ENCODE data around the gene GTF2F2. TPM values are rescaled to one million over a fixed set of nuclear protein-coding genes. Genes with fewer than 3 reads are reported as not detected.

GTF2F2 gene
- total and polyA plus RNA-seq, 2 donors (not counting 1 experiment from before 2014, with no cell fraction given) = 5.9 to 19.6 TPM

DNA sequence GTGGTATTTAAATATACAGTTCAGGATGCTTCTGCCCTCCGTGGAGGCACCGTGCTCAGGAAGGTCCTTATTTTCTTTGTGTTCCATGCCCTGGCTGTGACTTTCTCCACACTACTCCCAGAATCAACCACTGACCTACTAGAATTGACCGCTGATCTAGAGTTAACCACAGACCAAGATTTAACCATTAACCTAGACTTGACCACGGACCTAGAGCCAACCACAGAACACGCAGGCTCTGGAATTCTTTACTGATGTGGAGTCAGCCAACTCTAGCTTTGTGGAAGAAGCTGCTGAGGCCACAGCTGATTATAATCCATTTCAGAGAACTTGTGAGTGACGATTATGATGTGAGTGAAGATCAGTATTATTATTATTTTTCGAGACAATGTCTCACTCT lies 18.0 kb downstream of the GTF2F2 start:
- Histone ChIP-seq H3K9ac (ENCODE audit: low read length) (no peak overlapping the region), H3K36me3 (replicated peaks in 1 of 2; ENCODE audit: control extremely low read depth in 1 of 2, control insufficient read depth in 1 of 2, extremely low read depth in 1 of 2, insufficient read depth in 2 of 2, low read length in 1 of 2) (peaks cover 3 to 21% of the 10 kb centered on the region in 2 experiments), H3K4me2 (replicated peaks; ENCODE audit: low read depth, low read length, poor library complexity, severe bottlenecking) (no peak overlapping the region), H3K9me3 (ENCODE audit: control extremely low read depth in 1 of 3, control insufficient read depth in 2 of 3, insufficient read depth in 1 of 3, low read length in 2 of 3) (peaks cover 0 to 9% (median 0%) of the 10 kb centered on the region in 3 donors), H2AFZ (ENCODE audit: insufficient read depth, low read depth, low read length, poor library complexity, severe bottlenecking) (no peak overlapping the region), H4K20me1 (ENCODE audit: control insufficient read depth, insufficient read depth, low read length, poor library complexity, severe bottlenecking) (peaks cover 43% of the 10 kb centered on the region), H3K4me3 (ENCODE audit: control extremely low read depth in 1 of 5, extremely low read depth in 1 of 5, insufficient read depth in 1 of 5, low read depth in 2 of 5, low read length in 4 of 5) (no peak overlapping the region), H3K27ac (ENCODE audit: low read length in 2 of 2) (no peak overlapping the region), H3K4me1 (ENCODE audit: control insufficient read depth in 2 of 2, insufficient read depth in 2 of 2, low read length in 2 of 2) (peaks cover 3 to 4% of the 10 kb centered on the region in 2 donors), H3K79me2 (ENCODE audit: control insufficient read depth, insufficient read depth, low read length) (peaks cover 87% of the 10 kb centered on the region), H3K27me3 (replicated peaks in 1 of 4; ENCODE audit: control extremely low read depth in 1 of 4, control insufficient read depth in 3 of 4, insufficient read depth in 4 of 4, low read length in 3 of 4) (no peaks in the 10 kb centered on the region)
- Mint-ChIP-seq H3K4me3 (no peak overlapping the region), H3K27me3 (no peaks in the 10 kb centered on the region), H3K27ac (no peak overlapping the region), H3K9me3 (ENCODE audit: insufficient read depth) (peaks cover 3% of the 10 kb centered on the region), H3K4me1 (peaks cover 26% of the 10 kb centered on the region)
- no peak for TF ChIP-seq EZH2 (IDR thresholded peaks at IDR 0.05; ENCODE audit: borderline replicate concordance, insufficient read depth, low read depth, low read length, poor library complexity, severe bottlenecking)
- TF ChIP-seq, protein P1, sequence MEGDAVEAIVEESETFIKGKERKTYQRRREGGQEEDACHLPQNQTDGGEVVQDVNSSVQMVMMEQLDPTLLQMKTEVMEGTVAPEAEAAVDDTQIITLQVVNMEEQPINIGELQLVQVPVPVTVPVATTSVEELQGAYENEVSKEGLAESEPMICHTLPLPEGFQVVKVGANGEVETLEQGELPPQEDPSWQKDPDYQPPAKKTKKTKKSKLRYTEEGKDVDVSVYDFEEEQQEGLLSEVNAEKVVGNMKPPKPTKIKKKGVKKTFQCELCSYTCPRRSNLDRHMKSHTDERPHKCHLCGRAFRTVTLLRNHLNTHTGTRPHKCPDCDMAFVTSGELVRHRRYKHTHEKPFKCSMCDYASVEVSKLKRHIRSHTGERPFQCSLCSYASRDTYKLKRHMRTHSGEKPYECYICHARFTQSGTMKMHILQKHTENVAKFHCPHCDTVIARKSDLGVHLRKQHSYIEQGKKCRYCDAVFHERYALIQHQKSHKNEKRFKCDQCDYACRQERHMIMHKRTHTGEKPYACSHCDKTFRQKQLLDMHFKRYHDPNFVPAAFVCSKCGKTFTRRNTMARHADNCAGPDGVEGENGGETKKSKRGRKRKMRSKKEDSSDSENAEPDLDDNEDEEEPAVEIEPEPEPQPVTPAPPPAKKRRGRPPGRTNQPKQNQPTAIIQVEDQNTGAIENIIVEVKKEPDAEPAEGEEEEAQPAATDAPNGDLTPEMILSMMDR (IDR thresholded peaks at IDR 0.05) = no peak
- ATAC-seq (ENCODE audit: low read depth) (no peak), DNase-seq (no peak)
- WGBS (ENCODE audit: insufficient coverage) = 95% methylated on average over 4 of the region's 7 CpGs
- intact Hi-C loops (cut with micrococcal nuclease) = no loop called here
- POLR2A ChIA-PET = no interaction called here
- CTCF ChIA-PET = no interaction called here

DNA sequence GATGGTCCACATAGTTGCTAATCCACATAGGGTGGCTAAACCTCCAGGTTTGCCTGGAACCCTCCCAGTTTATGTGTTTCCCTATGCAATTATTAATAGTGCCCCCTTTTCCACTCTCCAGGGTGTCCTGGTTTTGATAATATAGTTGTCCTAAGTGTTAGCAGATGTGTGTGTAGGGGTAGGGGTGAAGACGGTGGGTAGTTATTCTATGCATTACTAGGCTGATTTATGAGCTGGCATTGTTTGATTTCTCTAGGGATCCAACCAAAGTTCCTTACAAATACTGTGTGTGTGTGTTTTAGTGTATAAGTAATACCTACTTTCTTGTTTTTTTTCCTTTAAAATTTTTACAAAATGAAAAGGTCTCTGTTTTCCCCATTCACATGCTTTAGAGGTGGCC lies 21.1 kb downstream of the GTF2F2 start:
- Histone ChIP-seq H2AFZ (ENCODE audit: insufficient read depth, low read depth, low read length, poor library complexity, severe bottlenecking) (no peak overlapping the region), H4K20me1 (ENCODE audit: control insufficient read depth, insufficient read depth, low read length, poor library complexity, severe bottlenecking) (peaks cover 53% of the 10 kb centered on the region), H3K9me3 (ENCODE audit: control extremely low read depth in 1 of 3, control insufficient read depth in 2 of 3, insufficient read depth in 1 of 3, low read length in 2 of 3) (no peaks in the 10 kb centered on the region), H3K4me1 (ENCODE audit: control insufficient read depth in 2 of 2, insufficient read depth in 2 of 2, low read length in 2 of 2) (no peaks in the 10 kb centered on the region), H3K4me2 (replicated peaks; ENCODE audit: low read depth, low read length, poor library complexity, severe bottlenecking) (no peak overlapping the region), H3K4me3 (ENCODE audit: control extremely low read depth in 1 of 5, extremely low read depth in 1 of 5, insufficient read depth in 1 of 5, low read depth in 2 of 5, low read length in 4 of 5) (no peak overlapping the region), H3K27ac (ENCODE audit: low read length in 2 of 2) (no peak overlapping the region), H3K36me3 (replicated peaks in 1 of 2; ENCODE audit: control extremely low read depth in 1 of 2, control insufficient read depth in 1 of 2, extremely low read depth in 1 of 2, insufficient read depth in 2 of 2, low read length in 1 of 2) (peaks cover 1 to 23% of the 10 kb centered on the region in 2 experiments), H3K9ac (ENCODE audit: low read length) (no peak overlapping the region), H3K27me3 (replicated peaks in 1 of 4; ENCODE audit: control extremely low read depth in 1 of 4, control insufficient read depth in 3 of 4, insufficient read depth in 4 of 4, low read length in 3 of 4) (no peaks in the 10 kb centered on the region), H3K79me2 (ENCODE audit: control insufficient read depth, insufficient read depth, low read length) (peaks cover 86% of the 10 kb centered on the region)
- H3K27ac Mint-ChIP-seq = no peak overlapping the region
- no peaks in the 10 kb centered on the region for H3K27me3 Mint-ChIP-seq
- intact Hi-C loops (cut with micrococcal nuclease) = no loop called here
- ChIA-PET POLR2A (no interaction called here), CTCF (no interaction called here)
- peaks cover 11% of the 10 kb centered on the region for H3K4me1 Mint-ChIP-seq
- no peaks in the 10 kb centered on the region for H3K9me3 Mint-ChIP-seq (ENCODE audit: insufficient read depth)
- no CpG with 5 or more reads among the region's 1 CpG for whole genome bisulfite sequencing (ENCODE audit: insufficient coverage)
- no peak for TF ChIP-seq EZH2 (IDR thresholded peaks at IDR 0.05; ENCODE audit: borderline replicate concordance, insufficient read depth, low read depth, low read length, poor library complexity, severe bottlenecking)
- TF ChIP-seq, protein P1 (IDR thresholded peaks at IDR 0.05) = no peak
- ATAC-seq (ENCODE audit: low read depth) (no peak), DNase-seq (no peak)
- H3K4me3 Mint-ChIP-seq = no peak overlapping the region
